AG10803 (cell line): Measurements from ENCODE around the gene BACE2.

Experiments used
- DNase-seq: peaks from one replicate; pipeline ENCODE4 v3.0.0; 2010; ENCODE audit warnings: low read depth
- H3K4me3 ChIP-seq: 2 replicates; pipeline ENCODE4 v1.5.1; 2011; ENCODE audit warnings: mild to moderate bottlenecking, low read length, control low read depth
- TF ChIP-seq, protein P1 (sequence below): conservative IDR thresholded peaks from 2 replicates; pipeline ENCODE4 v1.5.1; 2011; ENCODE audit warnings: mild to moderate bottlenecking, low read length, control low read depth, inconsistent platforms

The BACE2 gene

DNA sequence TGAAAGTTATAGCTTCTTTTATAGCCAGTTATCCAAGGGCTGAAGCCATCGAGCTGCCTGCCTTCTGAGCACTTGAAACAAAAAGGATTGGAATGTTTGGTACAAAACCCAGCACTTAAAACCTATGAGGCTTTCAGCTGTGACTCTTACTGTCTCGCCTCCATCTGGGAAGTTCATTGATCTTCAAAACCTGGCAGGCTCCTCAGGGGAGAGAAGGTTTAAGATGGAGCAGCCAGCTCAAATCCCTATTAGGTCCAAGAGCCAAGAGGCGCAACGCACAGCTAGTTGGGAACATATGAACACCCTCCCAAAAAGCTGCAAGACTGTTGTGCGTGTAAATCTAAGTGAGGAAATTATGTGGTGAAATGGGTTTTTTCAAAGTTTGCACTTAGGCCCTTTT is 33.4 kb downstream of the BACE2 start:
- no peak overlapping the region for H3K4me3 ChIP-seq
- DNase-seq, result no peak
- TF ChIP-seq, protein P1, sequence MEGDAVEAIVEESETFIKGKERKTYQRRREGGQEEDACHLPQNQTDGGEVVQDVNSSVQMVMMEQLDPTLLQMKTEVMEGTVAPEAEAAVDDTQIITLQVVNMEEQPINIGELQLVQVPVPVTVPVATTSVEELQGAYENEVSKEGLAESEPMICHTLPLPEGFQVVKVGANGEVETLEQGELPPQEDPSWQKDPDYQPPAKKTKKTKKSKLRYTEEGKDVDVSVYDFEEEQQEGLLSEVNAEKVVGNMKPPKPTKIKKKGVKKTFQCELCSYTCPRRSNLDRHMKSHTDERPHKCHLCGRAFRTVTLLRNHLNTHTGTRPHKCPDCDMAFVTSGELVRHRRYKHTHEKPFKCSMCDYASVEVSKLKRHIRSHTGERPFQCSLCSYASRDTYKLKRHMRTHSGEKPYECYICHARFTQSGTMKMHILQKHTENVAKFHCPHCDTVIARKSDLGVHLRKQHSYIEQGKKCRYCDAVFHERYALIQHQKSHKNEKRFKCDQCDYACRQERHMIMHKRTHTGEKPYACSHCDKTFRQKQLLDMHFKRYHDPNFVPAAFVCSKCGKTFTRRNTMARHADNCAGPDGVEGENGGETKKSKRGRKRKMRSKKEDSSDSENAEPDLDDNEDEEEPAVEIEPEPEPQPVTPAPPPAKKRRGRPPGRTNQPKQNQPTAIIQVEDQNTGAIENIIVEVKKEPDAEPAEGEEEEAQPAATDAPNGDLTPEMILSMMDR, result no peak

DNA sequence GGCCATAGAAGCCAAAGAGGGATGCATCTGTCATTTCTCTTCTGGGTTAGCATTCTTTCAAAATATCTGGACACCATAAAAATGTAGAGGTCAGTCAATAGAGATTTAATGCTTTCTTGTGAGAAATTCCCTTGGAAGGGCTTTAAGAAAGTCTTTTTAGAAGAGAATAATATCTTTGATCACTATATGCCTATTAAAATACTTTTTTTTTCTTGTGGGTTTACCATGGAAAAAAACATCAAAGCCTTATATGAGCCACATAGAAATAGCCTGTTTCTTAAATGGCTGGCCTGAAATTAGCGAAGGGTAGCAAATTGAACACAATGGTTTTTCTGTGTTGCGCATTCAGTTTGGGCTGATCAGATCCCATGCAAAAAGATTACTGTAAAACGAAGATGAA is 36.8 kb downstream of the BACE2 start:
- DNase-seq, result no peak
- TF ChIP-seq, protein P1, result no peak
- no peak overlapping the region for H3K4me3 ChIP-seq

DNA sequence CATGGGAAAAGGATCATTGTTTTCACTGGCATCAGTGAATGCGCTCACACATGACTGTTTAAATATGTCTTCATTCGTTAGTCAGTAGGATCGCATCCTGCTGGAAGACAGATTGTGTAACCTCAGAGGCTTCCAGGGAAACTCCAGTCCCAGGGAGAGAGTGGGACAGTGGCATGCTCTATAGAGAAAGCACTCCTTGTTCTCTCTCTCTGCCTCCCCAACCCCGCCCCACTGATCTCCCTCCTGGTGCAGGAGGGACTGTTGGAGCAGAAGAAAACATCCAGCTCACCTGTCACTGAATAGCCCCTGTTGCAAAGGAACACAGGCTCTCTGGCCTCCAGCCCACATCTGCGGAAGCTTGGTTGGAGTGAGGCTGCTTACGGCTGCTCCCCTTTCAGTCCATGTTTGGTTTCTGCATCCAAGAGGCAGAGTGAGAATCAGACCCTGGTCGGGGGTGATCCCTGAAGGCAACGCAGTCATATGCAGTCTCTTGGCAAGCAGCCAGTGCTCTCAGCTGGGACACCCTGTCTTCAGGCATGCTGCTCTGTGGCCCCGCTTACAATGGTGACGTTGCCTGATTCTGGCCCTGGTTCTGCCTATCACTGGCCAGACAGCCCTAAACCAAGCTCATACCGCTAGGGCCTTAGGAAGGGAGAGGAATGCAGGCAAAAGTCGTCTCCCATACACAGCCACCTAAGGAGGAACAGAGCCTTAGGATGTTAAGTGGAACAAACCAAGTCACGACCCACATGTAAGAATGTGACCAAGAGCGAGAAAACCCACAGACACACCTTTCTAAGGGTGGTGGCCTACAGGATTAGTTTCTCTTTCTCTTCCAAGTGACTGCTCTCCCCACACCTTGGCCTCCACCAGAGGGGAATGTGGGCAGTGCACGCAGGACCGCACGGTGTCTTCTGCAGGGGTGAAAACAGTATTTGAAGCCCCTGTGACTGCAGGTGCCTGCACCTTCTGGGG is 39.7 kb downstream of the BACE2 start:
- TF ChIP-seq, protein P1, result no peak
- no peak overlapping the region for H3K4me3 ChIP-seq
- peak; percentile 75 for DNase-seq

DNA sequence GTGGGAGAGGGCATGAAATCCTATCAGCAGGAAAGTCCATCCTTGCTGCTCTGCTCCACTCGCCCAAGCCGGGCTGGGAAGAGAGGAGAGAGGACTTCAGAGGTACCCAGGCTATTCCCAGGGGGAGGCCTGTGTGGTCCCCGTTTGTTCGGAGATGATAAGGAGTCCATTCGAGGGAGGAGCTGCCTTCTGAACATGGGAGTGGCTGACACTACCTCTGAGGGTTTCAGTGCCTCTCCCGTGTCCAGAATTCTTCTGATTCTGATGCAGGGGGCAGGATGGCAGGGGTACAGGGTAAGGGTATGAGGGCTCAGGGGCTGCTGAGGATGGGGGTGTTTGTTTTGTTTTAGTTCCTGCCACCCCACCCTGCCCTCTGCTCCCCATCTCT is 40.4 kb downstream of the BACE2 start:
- DNase-seq, result no peak
- H3K4me3 ChIP-seq, result no peak overlapping the region
- TF ChIP-seq, protein P1, result no peak

DNA sequence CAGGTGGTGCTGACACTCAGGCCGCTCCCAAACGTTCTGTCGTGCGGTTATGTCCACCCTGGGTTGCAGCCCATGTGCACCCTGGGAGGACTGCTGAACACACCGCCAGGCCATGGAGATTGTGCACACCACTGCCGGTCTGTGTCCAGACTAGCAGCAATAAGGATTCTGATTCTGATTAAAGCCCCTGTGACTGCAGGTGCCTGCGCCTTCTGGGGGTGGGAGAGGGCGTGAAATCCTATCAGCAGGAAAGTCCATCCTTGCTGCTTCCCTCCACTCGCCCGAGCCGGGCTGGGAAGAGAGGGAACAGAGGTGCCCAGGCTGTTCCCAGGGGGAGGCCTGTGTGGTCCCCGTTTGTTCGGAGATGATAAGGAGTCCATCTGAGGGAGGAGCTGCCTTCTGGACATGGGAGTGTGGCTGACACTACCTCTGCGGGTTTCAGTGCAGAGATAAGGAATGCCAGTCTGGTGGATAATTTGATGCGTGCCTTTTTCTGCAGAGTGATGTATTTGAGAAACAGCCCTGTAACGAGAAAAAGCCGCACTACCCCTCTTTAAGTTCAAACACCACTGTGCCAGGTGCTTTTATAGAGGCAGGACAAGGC is 41.2 kb downstream of the BACE2 start:
- H3K4me3 ChIP-seq, result no peak overlapping the region
- DNase-seq, result no peak
- TF ChIP-seq, protein P1, result no peak

DNA sequence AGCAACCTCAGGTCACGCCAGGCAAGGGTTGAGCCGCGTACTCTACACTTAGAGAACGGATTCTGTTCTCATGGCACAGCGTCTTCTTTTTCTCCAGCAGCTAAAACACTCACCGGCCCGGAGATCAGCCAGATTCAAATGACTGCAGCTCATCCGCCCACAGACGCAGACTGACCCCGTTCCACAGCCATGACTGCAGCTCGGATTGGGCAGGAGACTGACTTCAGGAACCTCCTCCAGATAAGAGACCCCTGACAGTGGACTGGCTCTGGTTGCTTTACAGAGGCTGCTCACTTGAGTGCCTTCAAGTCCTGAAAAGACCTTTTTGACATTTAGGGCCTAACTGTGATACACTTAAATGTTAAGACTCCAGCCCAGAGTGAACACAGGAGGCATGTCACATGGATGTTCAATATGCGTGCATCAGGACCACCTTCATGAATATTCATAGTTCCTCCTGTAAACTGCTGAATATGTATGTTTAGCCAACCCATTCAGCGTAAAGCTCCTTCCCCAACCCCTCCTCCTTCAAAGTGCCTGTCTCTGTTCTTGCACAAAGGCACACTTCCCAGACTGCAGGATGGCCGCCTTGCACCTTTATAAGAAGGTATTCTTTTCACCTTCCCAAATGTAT is 42.6 kb downstream of the BACE2 start:
- H3K4me3 ChIP-seq, result no peak overlapping the region
- TF ChIP-seq, protein P1, result no peak
- no peak for DNase-seq
